Measurements from ENCODE around the gene PLEKHO2. TPM values are rescaled to one million over a fixed set of nuclear protein-coding genes. Genes with fewer than 3 reads are reported as not detected.
A peak's percentile ranks its signal among the peaks of the same experiment; 100 is the strongest.

The PLEKHO2 gene
- total and polyA plus RNA-seq, 10 of the 15 experiments (the other 5 are each of a cell fraction or from before 2014, with no cell fraction given): 1.4 to 25.6 (median 20.5) TPM

GRCh38 chr15:64892847-64893403 is 51.2 kb downstream of the PLEKHO2 start (continued):
- TF ChIP-seq YY1 (IDR thresholded peaks at IDR 0.05; ENCODE audit: low read depth, low read length) (no peak; the same call in 1 of the 2 replicates), ZSCAN29 (IDR thresholded peaks at IDR 0.05) (no peak), MXI1 (IDR thresholded peaks at IDR 0.05; ENCODE audit: low read depth, low read length) (peak; percentile 3; the same call in 1 of the 2 replicates), RAD21 (IDR thresholded peaks at IDR 0.05; ENCODE audit: insufficient read depth, low read depth, low read length) (no peak), ZNF592 (IDR thresholded peaks at IDR 0.05) (no peak), PAX8 (IDR thresholded peaks at IDR 0.05) (0 out of 2 replicates have a peak, but pooled peaks have one; percentile 59), IKZF1 (conservative IDR thresholded peaks at IDR 0.05) (no peak), ATF3 (IDR thresholded peaks at IDR 0.05; ENCODE audit: borderline replicate concordance, extremely low read depth, low read depth, low read length) (no peak), TCF12 (IDR thresholded peaks at IDR 0.05; ENCODE audit: low read depth, low read length) (0 out of 2 replicates have a peak, but pooled peaks have one; percentile 7), CREM (IDR thresholded peaks at IDR 0.05; ENCODE audit: low read depth) (no peak), FOS (IDR thresholded peaks at IDR 0.05; ENCODE audit: borderline replicate concordance, extremely low read depth, insufficient read length) (no peak), POLR2AphosphoS5 (IDR thresholded peaks at IDR 0.05; ENCODE audit: low read length) (no peak; the same call in 1 of the 2 replicates), PKNOX1 (IDR thresholded peaks at IDR 0.05) (peak; percentile 80), NBN (IDR thresholded peaks at IDR 0.05) (no peak), POLR2AphosphoS2 (IDR thresholded peaks at IDR 0.05; ENCODE audit: low read depth, low read length) (0 out of 2 replicates have a peak, but pooled peaks have one; percentile 20), BHLHE40 (IDR thresholded peaks at IDR 0.05; ENCODE audit: borderline replicate concordance in 1 of 2, low read depth in 2 of 2, low read length in 1 of 2) (peak; percentile 50 to 65; a peak in 3 of 4 replicates), RFX5 (IDR thresholded peaks at IDR 0.05; ENCODE audit: low read depth, low read length) (no peak), CHD1 (IDR thresholded peaks at IDR 0.05; ENCODE audit: low read depth, low read length) (peak; percentile 22; the same call in 1 of the 2 replicates), ZNF687 (IDR thresholded peaks at IDR 0.05) (peak; percentile 34; the same call in 1 of the 2 replicates), ZNF24 (IDR thresholded peaks at IDR 0.05) (no peak)
